HG02852 (cell line): Measurements from ENCODE around the gene ADCY4.

ENCODE experiments used
- ATAC-seq: cut with Tn5 transposase; IDR thresholded peaks from one replicate; pipeline ENCODE4 v1.9.1; 2021; ENCODE audit warnings: mild to moderate bottlenecking, moderate library complexity; ENCODE audit not compliant: unreplicated experiment

The ADCY4 gene

DNA sequence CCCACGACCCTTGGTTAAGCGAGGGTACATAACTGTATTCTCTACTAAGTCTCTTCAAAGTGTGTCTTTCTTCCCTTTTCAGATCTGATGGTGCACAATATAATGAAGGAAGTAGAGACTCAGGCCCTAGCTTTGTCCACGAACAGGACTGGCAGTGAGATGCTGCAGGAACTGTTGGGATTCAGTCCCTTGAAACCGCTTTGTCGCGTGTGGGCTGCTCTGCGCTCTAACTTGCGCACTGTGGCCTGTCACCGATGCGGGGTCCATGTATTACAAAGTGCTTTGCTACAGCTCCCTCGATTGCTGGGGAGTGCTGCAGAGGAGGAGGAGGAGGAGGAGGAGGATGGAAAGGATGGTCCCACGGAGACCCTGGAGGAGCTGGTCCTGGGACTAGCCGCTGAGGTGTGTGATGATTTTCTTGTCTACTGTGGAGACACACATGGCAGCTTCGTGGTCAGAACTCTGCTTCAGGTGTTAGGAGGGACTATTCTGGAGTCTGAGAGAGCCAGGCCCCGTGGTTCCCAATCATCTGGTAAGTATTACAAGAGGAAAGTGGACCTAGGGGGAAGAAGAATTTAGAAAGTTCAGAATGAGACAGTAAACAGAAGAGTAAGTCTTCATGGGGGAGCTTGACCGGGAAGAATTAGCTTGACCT lies 34.4 kb downstream of the ADCY4 start:
- no peak for ATAC-seq

DNA sequence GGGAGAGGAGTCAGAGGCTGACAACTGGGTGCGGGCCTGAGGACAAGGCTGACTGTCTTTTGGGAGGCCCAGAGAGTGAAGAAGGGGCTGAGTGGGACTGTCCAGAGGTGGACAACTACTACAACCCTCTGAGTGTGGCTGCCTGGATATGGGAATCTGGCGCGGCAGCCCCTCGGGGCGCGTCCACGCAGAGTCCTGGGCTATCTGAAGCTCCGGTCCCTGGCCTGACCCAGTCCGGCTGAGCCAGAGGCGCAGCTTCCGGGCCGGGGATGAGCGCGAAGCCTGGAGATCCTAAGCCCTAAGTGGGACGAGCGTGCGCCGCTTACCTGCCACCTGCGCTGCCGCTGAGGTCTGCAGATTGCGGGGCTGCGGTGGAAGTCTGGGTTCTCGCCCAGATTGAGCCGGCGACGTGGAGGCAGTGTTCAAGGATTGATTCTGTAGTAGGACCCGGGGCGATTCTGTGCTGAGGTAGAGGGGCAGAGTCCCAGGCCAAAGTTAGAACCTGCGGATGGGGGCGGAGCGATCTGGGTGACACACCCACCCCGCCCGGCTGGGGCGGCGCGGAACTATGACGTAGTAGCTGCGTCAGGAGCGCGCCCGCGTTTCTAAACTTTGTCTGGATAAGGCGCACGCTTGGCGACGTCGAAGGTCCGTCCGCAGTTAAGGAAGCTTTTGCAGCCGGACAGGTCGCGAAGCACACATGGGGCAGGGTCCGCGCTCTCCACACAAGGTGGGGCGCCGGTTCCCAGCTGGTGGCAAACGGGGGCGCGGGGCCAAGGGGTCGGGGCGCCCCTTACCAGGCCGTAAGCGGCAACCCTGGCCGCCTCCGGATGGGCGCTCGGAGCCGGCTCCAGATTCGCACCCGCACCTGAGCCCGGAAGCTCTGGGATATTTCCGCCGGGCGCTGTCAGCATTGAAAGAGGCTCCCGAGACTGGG lies 35.3 kb downstream of the ADCY4 start, which contains the start of the genes DHRS1 and NOP9:
Gene DHRS1 (minus strand): TSS at position 526 of the 937 bp plus-strand sequence. CDS start 674 bp downstream, outside the sequence.
Gene NOP9 (plus strand): TSS at position 596 of the 937 bp plus-strand sequence. CDS start 105 bp downstream, at position 701.
- ATAC-seq: peak; percentile 72

DNA sequence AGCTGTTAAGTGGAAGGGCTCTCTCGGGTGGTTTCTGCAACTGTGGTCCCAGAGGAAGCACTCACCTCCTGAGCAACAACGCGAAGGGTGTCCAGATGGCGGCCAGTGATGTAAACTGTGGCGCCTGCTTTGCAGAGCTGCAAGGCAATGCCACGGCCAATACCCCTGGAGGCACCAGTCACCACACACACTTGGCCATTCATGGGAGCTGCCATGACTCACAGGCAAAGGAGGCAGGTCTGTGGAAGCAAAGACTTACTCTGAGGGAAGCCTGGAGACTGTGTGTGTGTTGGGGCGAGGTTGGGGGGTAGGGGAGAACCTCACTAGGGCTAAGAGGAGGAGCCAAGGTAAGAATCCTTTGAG lies 36.0 kb downstream of the ADCY4 start:
- ATAC-seq: no peak

DNA sequence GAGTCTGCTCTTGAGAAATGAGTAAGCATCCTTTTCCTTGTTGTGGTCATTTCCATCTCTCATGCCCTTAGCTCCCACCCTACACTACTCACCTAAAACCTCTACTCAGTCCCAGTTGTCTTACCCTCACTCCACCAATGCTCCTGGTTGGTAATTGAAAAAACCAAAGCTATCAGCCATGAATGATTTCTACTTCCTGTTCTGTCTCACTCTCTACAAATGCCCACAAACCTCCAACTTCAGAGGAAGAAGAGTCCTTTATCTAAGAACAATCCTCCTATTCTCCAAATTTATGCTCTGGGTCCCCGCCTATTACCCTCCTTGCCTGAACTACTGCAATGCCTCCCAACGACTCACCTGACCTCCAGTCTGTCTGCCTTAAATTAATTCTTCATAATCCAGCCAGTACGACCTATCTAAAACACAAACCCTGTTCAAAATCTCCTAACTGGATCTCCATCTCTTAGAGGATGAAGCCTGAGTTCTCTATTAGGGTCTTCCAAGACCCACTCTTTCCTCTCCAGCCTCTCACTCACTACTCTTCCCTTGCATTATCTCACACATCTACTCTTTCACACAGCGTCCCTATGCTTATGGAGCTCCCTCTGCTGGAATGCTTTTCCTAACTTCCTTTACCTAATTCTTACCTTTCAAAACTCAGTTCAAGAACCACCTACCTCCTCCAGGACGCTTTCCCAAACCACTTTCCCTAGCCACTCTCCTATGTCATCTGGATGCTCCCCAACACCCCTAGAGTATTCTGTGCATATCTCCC lies 37.5 kb downstream of the ADCY4 start:
- ATAC-seq: peak; percentile 22

DNA sequence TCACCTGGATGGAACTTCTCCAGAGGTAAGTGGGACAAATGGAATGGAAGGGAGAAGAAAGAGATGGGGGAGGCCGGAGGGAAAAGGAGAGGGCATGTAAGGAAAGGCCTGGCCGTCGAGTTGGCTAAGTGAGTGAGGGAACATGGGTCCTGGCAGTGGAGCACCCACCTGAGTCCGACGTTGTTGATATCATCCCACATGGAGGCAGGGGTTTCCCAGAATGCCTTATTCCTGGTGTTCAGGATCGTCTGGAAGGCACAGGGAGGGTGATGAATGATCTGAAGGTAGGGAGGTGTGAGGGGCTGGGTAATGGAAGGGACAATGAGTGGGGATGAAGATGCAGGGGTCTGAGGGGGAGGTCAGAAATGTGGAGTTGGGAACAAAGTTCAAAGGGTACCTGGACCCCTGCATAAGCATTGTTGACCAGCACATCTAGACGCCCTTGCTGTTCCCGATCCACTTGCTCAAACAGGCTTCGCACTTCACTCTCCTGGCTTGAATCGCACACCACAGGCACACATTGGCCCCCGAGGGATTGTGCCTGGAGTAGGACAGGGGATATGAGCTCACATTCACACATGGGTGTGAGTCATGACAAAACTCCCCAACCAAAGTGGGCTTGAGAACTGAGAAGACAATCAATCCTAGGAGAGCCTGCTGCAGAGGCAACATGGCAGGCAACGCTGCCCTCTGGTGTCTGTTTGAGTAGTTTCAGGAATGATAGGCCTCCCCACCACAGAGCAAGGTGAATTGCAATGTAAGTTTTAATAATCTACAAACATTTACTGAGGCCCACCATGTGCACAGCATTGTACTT lies 38.3 kb downstream of the ADCY4 start:
- ATAC-seq: peak; percentile 40

DNA sequence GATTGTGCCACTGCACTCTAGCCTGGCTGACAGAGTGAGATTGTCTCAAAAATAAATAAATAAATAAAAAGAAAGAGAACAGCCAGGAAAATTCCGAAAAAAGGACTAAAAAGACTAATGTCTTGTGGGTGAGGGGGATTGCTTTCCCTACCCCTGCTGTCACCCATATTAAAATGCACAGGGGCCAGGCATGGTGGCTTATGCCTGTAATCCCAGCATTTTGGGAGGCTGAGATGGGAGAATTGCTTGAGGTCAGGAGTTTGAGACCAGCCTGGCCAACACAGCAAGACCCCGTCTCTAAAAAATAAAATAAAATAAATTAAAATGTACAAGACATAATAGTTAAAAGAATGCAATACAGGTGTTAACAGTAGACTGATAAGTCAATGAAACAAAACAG lies 41.3 kb downstream of the ADCY4 start:
- no peak for ATAC-seq

DNA sequence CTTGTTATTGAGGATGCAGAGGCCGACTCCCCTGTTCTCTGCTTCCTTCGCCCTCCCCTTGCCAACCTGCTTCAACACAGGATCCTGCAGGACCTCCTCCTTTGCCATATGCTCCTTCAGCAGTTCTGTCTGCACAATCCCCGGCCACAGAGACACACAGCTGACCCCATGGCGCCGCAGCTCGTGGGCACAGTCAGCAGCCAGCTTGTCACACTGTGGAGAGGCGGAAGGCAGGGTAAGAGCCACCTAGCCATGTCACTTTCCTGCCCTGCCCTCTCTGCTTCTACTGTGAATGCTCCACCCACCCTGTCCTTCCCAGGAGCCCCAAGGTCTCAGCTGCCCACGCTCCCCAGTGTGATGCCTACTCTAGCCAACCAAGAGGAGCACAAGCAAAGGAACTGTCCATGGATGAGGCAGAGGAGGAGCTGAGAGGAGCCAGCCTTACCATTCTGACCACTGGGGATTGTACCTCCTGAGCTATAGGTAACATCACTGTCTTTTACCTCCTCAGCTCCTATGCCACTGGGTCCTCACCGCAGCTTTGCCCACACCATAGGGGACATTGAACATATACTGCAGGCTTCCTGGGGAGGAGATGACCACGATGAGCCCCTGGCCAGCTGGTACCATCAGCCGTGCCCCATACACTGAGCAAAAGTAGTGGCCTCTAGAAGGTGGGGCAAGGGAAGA lies 42.6 kb downstream of the ADCY4 start:
- no peak for ATAC-seq

DNA sequence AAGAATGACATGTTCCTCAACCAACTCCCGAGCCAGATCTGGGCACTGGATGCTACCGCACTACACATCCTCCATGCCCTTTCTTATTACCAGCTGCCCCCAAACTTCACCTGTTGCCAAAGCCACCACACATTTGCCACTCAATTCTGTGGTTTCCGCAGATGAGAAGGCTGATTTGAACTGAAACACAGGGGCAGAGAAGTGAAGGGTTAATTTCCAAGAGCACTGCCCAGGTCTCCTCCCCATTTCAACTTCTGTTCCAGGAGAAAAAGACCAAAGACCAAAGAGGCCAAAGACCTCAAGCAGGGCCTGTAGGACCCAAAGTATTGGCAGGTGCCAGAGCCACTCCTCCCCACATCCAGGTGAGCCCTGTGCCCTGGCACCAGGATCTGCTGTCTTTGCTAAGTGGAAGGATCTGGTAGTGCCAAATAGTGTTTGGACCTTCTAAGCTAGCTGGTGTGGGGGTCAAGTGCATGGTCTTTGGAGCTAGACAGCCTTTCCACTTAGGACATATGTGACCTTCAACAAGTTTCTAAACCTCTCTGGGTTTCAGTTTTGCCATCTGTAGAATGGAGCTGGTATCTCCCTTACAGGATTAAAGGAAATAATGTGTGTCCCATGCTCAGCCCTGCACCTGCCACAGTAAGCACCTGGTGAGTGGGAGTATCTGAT lies 43.3 kb downstream of the ADCY4 start:
- ATAC-seq: no peak

DNA sequence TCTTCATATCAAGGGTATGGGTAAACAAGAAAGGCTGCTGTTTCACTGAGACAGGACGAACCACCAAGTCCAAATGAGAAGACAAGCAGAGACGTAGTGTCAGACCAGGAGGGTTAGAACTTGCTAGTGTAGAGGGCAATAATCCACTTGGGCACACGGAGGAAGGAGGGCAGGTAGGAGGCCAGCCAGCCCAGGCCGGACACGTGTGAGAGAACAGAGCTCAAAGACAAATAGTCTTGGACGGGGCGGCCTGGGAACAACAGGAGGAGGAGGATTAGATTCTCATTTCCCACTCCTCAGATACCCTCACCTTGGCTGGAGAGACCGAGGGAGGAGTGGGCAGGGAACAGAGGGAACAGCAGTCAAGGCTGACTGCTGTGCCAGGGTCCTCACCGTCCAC lies 44.1 kb downstream of the ADCY4 start:
- ATAC-seq: no peak

DNA sequence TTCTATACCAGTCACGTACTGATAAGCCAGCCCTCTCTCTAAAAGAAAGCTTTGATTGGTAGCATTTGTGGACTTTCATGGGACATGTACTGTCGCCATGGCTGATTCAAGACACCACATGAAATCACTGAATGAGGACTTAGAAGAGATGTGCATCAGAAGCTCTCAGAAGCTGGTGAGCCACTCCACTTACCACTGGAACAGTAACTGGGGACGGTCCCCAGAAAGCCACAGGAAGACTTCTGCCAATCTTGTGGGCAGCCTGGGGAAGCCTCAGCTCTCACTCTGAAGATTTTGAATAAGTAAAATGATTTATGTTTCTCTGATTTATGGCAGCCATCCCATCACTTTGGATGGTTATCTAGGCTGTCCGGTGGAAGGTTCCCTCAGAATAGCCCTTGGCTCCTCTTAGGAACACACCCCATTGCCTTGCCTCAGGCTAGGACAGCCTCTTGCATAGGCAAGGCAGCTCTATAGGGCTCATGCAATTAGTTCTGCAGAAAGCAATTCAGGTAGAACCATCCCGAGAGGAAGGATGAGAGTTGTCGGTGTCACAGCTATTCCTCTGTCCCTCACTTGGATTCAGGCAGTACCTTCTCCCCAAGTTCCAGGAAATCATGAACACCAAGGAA lies 45.1 kb downstream of the ADCY4 start:
- no peak for ATAC-seq

DNA sequence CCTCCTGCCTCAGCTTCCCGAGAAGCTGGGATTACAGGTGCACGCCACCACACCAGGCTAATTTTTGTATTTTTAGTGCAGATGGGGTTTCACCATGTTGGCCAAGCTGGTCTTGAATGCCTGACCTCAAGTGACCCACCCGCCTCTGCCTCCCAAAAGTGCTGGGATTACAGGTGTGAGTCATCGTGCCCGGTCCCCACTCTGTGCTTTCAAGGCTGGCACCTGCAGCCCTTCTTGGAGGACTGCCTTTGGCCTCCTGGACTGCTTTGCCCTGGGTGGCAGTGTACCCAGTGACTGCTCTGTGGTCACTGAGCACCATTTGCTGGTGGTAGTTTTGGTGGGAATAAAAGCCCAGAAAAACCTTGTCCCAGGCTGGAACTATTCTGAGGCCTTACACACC lies 47.9 kb downstream of the ADCY4 start:
- ATAC-seq: no peak

DNA sequence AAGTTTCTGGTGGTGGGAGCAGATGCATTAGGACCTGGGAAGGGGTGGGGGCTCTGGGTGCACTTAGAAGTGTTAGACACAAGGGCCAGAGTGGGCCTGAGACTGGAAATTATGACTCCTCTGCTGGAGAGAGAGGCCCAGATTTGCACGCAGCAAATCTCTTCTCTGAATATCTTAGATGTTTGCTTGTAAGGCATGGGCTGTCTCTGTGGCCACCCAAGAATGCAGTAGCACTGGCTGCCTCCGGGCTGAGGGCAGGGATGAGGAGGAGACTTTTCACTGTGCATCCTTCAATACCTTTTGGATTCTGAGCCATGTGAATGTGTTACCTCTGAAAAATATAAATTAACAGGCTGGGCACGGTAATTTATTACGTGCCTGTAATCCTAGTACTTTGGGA lies 49.5 kb downstream of the ADCY4 start:
- ATAC-seq: no peak

DNA sequence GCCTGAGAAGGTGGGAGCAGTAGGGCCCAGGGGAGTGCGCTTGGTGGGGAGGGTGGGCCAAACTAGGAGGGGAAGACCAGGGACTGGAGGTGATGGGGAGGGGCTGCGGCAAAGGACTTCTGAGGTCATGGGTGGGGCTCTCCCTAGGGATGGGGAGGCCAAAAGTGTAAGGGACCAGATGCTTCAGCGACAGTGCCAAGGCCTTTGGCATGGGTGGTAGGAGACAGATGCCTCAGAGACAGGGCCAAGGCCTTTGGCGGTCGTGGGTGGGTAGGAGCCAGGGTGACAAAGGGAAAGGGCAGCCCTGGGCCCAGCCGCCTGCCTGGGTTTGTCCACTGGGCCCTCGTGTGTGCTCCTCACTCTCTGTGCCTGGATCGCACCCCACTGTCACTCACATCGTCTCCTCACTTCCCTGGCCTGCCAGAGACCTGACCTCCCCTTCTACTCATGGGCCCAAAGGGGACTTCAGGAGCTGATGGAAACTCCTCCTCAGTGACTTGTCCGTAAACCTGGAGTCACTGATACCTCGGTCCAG lies 50.3 kb downstream of the ADCY4 start:
- no peak for ATAC-seq

DNA sequence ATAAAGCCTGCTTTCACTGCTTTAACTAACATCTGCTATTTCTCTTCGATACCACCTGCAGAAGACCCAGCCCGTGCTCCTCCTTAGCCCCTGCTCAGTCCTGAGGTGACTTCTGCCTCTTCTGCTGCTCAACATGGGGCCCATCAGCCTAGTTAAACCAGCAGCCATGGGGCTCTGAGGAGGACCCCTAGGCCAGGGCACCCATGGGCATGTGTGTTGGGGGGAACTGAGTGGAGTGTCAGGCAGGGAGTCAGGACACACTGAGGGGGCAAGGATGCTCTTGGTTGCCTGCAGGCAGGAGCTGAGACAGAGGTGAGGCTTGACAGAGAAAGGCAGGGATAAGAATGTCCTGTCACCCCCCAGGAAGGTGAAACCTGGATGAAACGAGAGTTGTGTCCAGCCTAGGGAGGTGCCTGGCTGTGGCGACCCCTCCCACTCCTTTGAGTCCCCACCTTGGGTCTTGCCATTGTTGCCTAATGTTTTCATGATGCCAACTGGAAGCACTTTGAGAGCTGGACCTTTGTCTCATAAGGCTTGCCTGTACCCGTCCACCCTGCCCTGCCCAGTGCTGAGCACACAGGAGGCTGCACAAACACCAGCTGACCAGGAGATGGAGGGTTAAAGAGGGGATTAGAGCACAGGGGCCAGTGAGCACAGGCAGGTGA lies 50.9 kb downstream of the ADCY4 start:
- no peak for ATAC-seq

DNA sequence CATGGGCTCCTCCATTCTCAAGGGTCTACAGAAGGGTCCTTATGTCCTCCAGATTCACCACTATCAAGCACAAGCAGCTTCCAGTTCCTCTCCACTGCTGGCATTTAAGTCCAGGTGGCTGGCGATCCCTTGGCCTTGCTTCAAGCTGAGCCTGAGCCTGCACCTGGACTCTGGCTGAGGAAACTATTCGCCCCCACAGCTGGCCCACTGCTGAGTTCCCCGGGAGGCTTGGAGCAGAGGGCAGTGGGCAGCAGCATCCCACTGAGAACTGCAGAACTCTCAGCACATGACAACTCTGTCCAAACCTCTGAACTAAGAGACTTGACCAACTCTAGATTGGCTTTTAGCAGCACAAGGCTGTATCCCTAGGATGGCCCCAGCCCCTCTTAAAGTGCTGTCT lies 52.1 kb downstream of the ADCY4 start:
- ATAC-seq: no peak

DNA sequence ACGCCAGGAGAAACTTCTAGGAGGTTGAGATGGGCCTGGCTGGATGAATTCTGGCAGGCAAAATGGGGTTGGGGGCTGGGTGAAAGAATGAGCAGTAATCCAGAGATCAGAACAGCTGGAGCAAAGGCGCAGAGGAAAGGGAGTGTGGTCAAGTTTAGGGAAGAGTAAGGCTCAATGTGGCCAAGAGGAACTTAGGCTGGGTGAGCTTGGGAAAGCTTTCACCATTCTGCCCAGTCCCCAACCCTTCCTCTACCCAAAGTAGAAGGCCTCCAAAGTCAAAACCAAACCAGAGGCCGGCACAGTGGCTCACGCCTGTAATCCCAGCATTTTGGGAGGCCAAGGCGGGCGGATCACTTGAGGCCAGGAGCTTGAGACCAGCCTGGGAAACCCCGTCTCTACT lies 53.2 kb downstream of the ADCY4 start:
- ATAC-seq: no peak

DNA sequence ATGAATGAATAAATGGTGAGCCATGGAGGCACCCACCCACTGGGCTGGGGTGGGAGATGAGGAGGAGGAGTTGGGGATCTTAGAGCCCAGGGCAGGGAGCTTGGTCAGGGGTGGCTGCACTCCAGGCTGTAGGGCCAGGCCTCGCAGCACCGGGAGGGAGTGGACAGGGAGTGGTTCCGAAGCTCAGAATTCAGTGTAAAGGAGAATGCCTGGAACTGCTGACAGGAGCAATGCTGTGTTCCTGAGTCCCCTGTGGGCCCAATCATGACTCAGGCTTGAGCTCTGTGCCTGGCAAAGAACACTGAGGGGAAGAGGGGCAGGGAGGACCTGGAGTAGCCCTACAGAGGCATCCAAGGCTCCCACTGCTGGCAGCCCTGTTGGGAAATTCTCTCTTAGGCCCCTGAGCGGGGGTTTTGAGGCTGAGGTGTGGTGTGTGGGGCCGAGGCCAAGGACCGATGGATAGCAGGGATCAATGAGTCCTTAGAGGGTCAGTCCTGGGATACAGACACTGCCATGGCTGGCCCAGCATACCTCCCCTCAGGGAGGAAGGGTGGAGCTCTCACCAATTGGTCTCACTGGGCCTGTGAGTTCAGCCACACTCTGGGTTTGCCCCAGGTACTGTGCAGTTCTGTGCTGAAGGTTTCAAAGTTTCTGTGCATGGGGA lies 53.9 kb downstream of the ADCY4 start:
- ATAC-seq: no peak
